Hepatocyte (in vitro differentiated cells): ENCODE measurements around the gene BOLA3. TPM values are rescaled to one million over a fixed set of nuclear protein-coding genes. Genes with fewer than 3 reads are reported as not detected.
"Not testable (repeated sequence)": the region's sequence is repeated elsewhere in the genome, so short reads cannot be mapped to it uniquely, and the experiment has no call there.

Experiments used
- DNase-seq: peaks from one replicate; pipeline ENCODE4 v3.0.0-alpha.2; 2016; ENCODE audit warnings: low spot score
- H2AFZ ChIP-seq: fragments of 200-600 bp; sonication (generic); 2 replicates; pipeline ENCODE4 v1.6.0; 2016; ENCODE audit warnings: antibody characterized with exemption, mild to moderate bottlenecking
- H3K27ac ChIP-seq: fragments of 200-600 bp; sonication (generic); 2 replicates; pipeline ENCODE4 v1.5.1; 2016; ENCODE audit warnings: mild to moderate bottlenecking
- H3K27me3 ChIP-seq: fragments of 200-600 bp; sonication (generic); 2 replicates; pipeline ENCODE4 v1.6.1; 2016
- H3K36me3 ChIP-seq: fragments of 200-600 bp; sonication (generic); replicated peaks from 2 replicates; pipeline ENCODE4 v1.5.1; 2016; ENCODE audit warnings: low read depth; ENCODE audit not compliant: insufficient read depth
- H3K4me1 ChIP-seq: fragments of 200-600 bp; sonication (generic); 2 replicates; pipeline ENCODE4 v1.5.1; 2016; ENCODE audit warnings: mild to moderate bottlenecking, moderate library complexity; ENCODE audit not compliant: insufficient read depth
- H3K4me2 ChIP-seq: fragments of 200-600 bp; sonication (generic); 2 replicates; pipeline ENCODE4 v1.6.0; 2016
- H3K4me3 ChIP-seq: fragments of 200-600 bp; sonication (generic); 2 replicates; pipeline ENCODE4 v1.5.1; 2016; ENCODE audit warnings: mild to moderate bottlenecking
- H3K79me2 ChIP-seq: fragments of 200-600 bp; sonication (generic); 2 replicates; pipeline ENCODE4 v1.6.0; 2017; ENCODE audit warnings: mild to moderate bottlenecking
- H3K9me2 ChIP-seq: fragments of 200-600 bp; sonication (generic); replicated peaks from 2 replicates; pipeline ENCODE4 v1.6.0; 2017; ENCODE audit warnings: mild to moderate bottlenecking; ENCODE audit not compliant: insufficient read depth
- H3K9me3 ChIP-seq: fragments of 200-600 bp; sonication (generic); 2 replicates; pipeline ENCODE4 v1.5.1; 2016; ENCODE audit warnings: low read depth, mild to moderate bottlenecking
- H4K20me1 ChIP-seq: fragments of 200-600 bp; sonication (generic); 2 replicates; pipeline ENCODE4 v1.6.0; 2016; ENCODE audit warnings: mild to moderate bottlenecking; ENCODE audit not compliant: insufficient read depth, poor library complexity, severe bottlenecking
- EZH2 ChIP-seq: fragments of 200-600 bp; sonication (generic); IDR thresholded peaks from 2 replicates; pipeline ENCODE4 v1.6.1; 2016; ENCODE audit warnings: antibody characterized with exemption, mild to moderate bottlenecking, borderline replicate concordance
- EZH2phosphoT487 ChIP-seq: fragments of 200-600 bp; sonication (generic); IDR thresholded peaks from one replicate; pipeline ENCODE4 v1.6.1; 2018; ENCODE audit warnings: antibody characterized with exemption, mild to moderate bottlenecking, low read depth, moderate library complexity; ENCODE audit not compliant: unreplicated experiment, severe bottlenecking
- WGBS: methylation state at CpG from one replicate; pipeline ENCODE4 v1.1.6; 2016; ENCODE audit warnings: low lambda C conversion rate; ENCODE audit errors: missing lambda C conversion rate; 5-methylcytosine and 5-hydroxymethylcytosine counted together
- polyA plus RNA-seq: library from polyadenylated mRNA; unstranded; fragments of >200 nt; fragmentation: Nextera tagmentation; extraction: Ambion mirVana; gene quantifications from 2 replicates; pipeline ENCODE4 v1.2.1, GENCODE V29; 2016
- total RNA-seq: library from RNA; depleted of rRNA; stranded (reverse); fragments of >200 nt; gene quantifications from 2 replicates; pipeline ENCODE4 v1.2.3, GENCODE V29; 2014
- TF ChIP-seq, protein P1 (sequence below): fragments of 200-600 bp; sonication (generic); IDR thresholded peaks from 2 replicates; pipeline ENCODE4 v1.5.1; 2016; ENCODE audit warnings: antibody characterized with exemption, mild to moderate bottlenecking; ENCODE audit not compliant: poor library complexity

BOLA3 gene
- total and polyA plus RNA-seq, 2 experiments from 2014 or later = 43.8 to 56.3 TPM

DNA sequence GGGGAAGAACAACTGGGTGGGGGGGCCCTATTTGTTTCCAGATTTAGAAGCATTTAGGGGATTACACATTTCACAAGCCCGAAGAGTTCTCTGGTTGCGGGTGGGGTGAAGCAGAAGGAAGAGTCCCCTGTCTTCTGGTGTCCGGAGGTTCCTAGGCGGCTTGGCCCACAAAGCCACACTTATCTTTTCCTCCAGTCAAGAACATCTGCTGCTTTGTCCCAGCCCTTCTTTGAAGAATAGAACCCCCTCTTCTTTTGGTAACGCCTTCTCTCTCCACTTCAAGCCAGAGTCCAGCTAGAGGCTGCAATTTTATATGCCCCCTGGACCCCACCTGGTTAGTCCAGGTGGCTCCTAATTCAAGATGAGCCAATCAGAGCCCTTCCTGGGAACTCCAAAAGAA lies 15.8 kb downstream of the BOLA3 start:
- no peak for TF ChIP-seq EZH2phosphoT487
- TF ChIP-seq, protein P1, sequence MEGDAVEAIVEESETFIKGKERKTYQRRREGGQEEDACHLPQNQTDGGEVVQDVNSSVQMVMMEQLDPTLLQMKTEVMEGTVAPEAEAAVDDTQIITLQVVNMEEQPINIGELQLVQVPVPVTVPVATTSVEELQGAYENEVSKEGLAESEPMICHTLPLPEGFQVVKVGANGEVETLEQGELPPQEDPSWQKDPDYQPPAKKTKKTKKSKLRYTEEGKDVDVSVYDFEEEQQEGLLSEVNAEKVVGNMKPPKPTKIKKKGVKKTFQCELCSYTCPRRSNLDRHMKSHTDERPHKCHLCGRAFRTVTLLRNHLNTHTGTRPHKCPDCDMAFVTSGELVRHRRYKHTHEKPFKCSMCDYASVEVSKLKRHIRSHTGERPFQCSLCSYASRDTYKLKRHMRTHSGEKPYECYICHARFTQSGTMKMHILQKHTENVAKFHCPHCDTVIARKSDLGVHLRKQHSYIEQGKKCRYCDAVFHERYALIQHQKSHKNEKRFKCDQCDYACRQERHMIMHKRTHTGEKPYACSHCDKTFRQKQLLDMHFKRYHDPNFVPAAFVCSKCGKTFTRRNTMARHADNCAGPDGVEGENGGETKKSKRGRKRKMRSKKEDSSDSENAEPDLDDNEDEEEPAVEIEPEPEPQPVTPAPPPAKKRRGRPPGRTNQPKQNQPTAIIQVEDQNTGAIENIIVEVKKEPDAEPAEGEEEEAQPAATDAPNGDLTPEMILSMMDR = no peak
- no peak for TF ChIP-seq EZH2
- WGBS = 92% methylated on average over 5 of the region's 5 CpGs
- H3K9me3 ChIP-seq = no peaks in the 10 kb centered on the region

DNA sequence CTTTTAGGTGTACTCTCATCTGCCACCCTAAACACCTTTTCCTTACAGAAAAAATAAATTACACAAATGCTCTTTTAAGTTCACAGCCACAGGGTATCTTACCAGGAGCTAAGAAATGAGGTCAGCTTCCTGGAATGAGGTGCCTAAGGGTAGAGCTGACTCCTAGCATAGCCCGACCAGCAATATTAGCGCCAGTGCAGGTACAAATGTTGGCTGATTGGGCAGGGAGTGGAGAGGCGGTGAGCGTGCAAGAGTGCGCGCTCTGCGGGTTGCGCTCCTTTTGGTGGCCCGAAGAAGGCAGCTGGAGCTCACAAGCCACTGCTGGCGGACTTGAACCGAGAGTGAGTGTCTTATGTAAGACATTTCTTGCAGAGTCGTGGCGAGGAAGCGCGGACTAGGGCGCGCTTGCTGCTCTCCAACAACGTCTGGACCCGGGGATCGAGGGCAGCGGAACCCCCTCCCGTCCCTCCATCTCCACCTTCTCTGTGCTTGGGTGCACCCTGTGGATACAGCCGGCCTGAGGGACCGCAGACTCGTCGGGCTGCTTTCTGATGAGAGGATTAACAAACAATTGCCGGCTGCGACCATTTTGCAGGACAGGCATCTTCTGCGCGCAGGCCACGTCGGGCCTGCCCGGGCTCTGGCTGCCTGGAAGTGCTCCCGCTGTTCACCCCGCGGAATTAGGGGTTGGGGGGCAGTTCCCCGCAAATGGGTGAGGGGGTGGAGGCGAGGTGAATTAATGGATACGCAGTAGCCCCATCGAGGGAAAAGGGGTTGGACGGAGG lies 17.3 kb downstream of the BOLA3 start:
- no peak overlapping the region for H2AFZ ChIP-seq

More for the DNA sequence above, 15.8 kb downstream of the BOLA3 start:
- H3K4me3 ChIP-seq = no peak overlapping the region
- no peak for DNase-seq
- no peaks in the 10 kb centered on the region for H4K20me1 ChIP-seq
- no peak overlapping the region for H2AFZ ChIP-seq
- H3K79me2 ChIP-seq = no peaks in the 10 kb centered on the region
- H3K4me2 ChIP-seq = no peak overlapping the region
- no peaks in the 10 kb centered on the region for H3K27me3 ChIP-seq
- no peak overlapping the region for H3K27ac ChIP-seq
- H3K36me3 ChIP-seq = no peaks in the 10 kb centered on the region
- no peaks in the 10 kb centered on the region for H3K9me2 ChIP-seq
- no peaks in the 10 kb centered on the region for H3K4me1 ChIP-seq

DNA sequence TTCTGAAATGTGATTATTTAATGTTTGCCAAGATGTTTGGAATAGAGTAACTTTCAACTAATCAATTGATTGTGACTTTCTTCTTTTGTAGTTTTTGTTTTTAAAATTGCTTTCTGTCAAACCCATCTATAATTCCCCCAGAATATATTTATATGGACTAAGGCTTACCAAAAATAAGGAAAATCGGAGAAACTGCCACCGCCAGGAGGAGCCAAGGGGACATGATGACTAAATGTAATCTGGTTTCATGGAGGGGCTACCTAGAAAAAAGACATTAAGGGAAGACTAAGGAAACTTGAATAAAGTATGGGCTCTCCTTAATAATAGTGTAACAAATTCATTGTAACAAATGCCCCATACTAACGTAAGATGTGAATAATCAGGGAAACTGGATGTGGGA lies 19.5 kb downstream of the BOLA3 start:
- H2AFZ ChIP-seq = no peak overlapping the region
- no peaks in the 10 kb centered on the region for H4K20me1 ChIP-seq
- H3K27ac ChIP-seq = no peak overlapping the region
- H3K4me2 ChIP-seq = no peak overlapping the region
- H3K27me3 ChIP-seq = no peaks in the 10 kb centered on the region
- H3K4me3 ChIP-seq = no peak overlapping the region
- H3K9me2 ChIP-seq = no peaks in the 10 kb centered on the region
- no peaks in the 10 kb centered on the region for H3K4me1 ChIP-seq
- no peaks in the 10 kb centered on the region for H3K9me3 ChIP-seq
- DNase-seq = no peak
- no peaks in the 10 kb centered on the region for H3K36me3 ChIP-seq
- TF ChIP-seq, protein P1 = no peak
- TF ChIP-seq EZH2phosphoT487 = no peak
- no peak for TF ChIP-seq EZH2
- H3K79me2 ChIP-seq = no peaks in the 10 kb centered on the region
- WGBS = 57% methylated on average over 3 of the region's 3 CpGs

More for the DNA sequence above, 17.3 kb downstream of the BOLA3 start:
- no peak for DNase-seq
- Histone ChIP-seq H3K27ac (no peak overlapping the region), H3K79me2 (no peaks in the 10 kb centered on the region), H3K27me3 (no peaks in the 10 kb centered on the region), H3K9me2 (no peaks in the 10 kb centered on the region), H3K36me3 (no peaks in the 10 kb centered on the region), H3K4me1 (no peaks in the 10 kb centered on the region), H4K20me1 (no peaks in the 10 kb centered on the region), H3K4me3 (no peak overlapping the region), H3K9me3 (no peaks in the 10 kb centered on the region), H3K4me2 (no peak overlapping the region)
- TF ChIP-seq EZH2phosphoT487 (no peak), EZH2 (no peak)
- TF ChIP-seq, protein P1 = no peak
- WGBS = 92% methylated on average over 37 of the region's 41 CpGs

DNA sequence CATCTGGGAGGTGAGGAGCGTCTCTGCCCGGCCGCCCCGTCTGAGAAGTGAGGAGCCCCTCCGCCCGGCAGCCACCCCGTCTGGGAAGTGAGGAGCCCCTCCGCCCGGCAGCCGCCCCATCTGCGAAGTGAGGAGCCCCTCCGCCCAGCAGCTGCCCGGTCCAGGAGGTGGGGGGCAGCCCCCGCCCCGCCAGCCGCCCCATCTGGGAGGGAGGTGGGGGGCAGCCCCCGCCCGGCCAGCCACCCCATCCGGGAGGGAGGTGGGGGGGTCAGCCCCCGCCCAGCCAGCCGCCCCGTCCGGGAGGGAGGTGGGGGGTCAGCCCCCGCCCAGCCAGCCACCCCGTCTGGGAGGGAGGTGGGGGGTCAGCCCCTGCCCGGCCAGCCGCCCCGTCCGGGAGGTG lies 23.8 kb downstream of the BOLA3 start:
- H3K27ac ChIP-seq = not testable (repeated sequence)

DNA sequence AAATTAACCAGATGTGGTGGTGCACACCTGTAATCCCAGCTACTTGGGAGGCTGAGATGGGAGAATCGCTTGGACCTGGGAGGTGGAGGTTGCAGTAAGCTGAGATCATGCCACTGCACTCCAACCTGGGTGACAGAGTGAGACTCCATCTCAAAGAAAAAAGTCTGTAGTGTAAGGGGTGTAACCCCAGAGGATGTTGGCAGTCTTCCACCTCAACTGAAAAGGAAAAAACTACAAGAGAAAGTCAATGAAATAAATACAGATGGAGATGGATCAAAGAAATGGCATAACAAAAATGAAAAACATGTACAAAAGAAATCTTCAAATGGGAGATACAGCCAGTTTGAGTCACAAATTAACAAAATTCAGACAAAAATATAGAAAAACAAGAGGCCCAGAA lies 25.9 kb downstream of the BOLA3 start:
- not testable (repeated sequence) for DNase-seq, H2AFZ ChIP-seq, H3K27ac ChIP-seq, H3K27me3 ChIP-seq, H3K79me2 ChIP-seq, H3K36me3 ChIP-seq, H3K9me3 ChIP-seq, H3K4me2 ChIP-seq, H3K4me3 ChIP-seq, H3K4me1 ChIP-seq, H3K9me2 ChIP-seq, H4K20me1 ChIP-seq
- WGBS = 94% methylated on average over 1 of the region's 1 CpG

More for the DNA sequence above, 23.8 kb downstream of the BOLA3 start:
- H3K79me2 ChIP-seq, H3K36me3 ChIP-seq, H3K4me3 ChIP-seq, H3K27me3 ChIP-seq, H3K4me2 ChIP-seq, H4K20me1 ChIP-seq, H2AFZ ChIP-seq, H3K9me2 ChIP-seq, DNase-seq, H3K4me1 ChIP-seq, H3K9me3 ChIP-seq: not testable (repeated sequence)
- WGBS = 100% methylated on average over 3 of the region's 29 CpGs
